GM23248 (cell line): ENCODE results near the gene GJB5.

Source experiments
- EZH2 ChIP-seq: fragments of 200-600 bp; sonication (generic); IDR thresholded peaks from 2 replicates; pipeline ENCODE4 v1.6.1; 2018; ENCODE audit warnings: antibody characterized with exemption, mild to moderate bottlenecking; ENCODE audit not compliant: insufficient read depth, poor library complexity, severe bottlenecking
- EZH2phosphoT487 ChIP-seq: fragments of 200-600 bp; sonication (generic); IDR thresholded peaks from 2 replicates; pipeline ENCODE4 v1.6.1; 2018; ENCODE audit warnings: antibody characterized with exemption, moderate library complexity, mild to moderate bottlenecking, low read depth; ENCODE audit not compliant: insufficient read depth

- no peak for TF ChIP-seq EZH2
- TF ChIP-seq EZH2phosphoT487: no peak
Observed at GRCh38 chr1:34780528-34780927, 25.7 kb downstream of the GJB5 start.
